Stimulated activated CD4-positive, alpha-beta T cell treated with anti-CD3 and anti-CD28 coated beads, Interleukin-4, amount 100 ng/mL, for 1 hour (primary cell): ENCODE results near the gene HYAL1.
"Not testable (repeated sequence)": the region's sequence is repeated elsewhere in the genome, so short reads cannot be mapped to it uniquely, and the experiment has no call there.

Source experiments
- DNase-seq: peaks from one replicate; pipeline ENCODE4 v3.0.0-alpha.2; 2020

The HYAL1 gene

DNA sequence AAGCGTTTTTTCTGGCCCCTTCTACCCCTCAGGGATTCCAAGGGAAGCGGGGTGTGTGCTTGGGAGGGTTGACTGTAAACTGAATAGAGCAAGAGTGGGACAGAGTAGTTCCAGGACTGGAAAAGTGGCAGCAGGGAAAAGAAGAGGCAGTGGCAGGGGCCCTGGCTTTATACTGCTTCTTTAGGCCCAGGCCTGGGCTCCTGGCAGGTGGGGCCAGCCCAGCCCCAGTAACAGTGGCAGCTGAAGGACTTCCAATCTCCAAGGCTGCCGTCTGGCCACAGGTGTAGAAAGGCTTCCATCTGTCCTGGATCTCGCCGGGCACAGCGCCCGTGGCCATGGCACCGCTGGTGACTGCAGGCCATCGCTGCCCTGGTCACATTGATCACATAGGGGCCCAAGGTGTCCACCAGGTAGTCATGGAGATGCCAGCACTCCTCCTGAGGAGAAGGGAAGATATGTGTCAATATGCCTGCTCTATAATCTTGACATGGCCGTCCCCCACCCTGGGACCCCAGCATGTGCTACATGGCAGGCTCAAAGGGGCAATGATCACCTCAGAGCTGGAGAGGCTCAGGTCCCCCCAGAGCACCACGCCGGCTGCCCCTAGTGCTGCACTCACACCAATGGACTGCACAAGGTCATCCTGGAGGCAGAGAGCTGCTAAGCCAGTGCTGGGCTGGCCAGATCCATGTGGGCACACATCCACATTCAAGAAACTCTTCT, 10.1 kb downstream of the HYAL1 start:
- no peak for DNase-seq

DNA sequence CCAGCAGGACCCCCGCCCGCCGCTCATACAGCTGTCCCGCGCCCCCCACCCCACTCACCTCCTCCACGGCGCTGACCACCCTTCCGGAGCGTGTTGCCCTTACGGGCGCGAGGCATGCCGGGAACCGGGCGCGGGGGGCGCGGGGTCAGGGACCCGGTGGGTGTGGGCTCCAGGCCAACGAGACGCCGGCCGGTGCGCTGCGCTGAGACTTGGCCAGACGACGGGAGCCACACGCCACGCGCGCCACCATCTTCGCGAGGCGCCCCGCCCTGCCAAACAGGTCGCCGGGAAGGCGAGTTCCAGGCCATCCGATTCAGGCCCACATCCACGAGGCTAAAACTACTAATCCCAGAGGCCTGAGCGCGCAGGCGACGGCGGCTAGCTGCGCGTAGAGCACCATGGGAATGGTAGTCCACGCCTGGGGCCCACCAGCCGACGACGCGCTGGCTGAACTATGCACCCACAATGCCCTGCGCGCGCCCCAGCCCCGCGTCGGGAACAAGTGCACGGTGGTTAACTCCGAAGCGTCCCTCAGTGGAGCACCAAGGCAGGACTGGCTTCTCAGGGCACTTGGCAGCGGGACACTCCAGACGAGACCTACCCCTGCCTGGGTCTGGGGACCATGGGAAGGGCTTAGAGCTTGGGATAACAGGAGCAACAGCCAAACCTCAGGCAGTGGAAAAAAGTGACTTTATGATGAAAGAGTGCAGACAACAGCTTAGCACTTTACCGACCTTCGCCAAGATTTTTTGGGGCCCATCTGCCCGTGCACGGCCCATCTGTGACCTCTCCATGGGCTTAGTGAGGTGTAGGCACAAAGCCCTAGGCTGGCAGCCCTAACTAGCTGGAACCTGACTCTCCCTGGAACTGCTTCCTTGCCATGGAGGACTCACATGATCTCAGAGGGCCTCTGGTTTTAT, 11.0 kb downstream of the HYAL1 start, which contains the start of gene IFRD2:
Gene IFRD2, minus strand, starts transcription at position 271 of the 920 bp plus-strand sequence. Its CDS starts 155 bp downstream, at position 116.
- peak; percentile 94 for DNase-seq

DNA sequence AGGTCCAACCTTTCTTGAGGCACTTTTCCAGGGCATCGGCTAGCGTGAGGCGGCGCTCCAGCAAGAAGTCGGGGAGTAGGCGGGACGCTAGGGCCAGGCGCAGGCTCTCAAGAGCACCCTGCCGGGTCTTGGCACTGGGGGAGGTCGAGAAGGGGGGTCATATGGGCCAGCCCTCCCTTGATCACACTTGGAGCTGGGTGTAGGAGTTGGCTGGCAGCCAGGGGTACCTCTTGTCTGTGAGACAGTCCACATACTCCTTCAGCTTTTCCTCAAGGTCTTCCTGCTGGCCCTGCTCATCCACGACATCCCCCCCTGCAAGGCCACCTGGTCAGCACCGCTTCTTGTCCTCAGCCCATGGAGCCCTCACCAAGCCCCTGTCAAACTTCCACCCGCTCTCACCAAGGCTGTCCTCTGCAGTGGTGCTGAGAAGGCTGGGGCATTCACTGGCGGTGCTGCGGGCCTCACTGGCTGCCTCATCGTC, 13.2 kb downstream of the HYAL1 start:
- DNase-seq: no peak

DNA sequence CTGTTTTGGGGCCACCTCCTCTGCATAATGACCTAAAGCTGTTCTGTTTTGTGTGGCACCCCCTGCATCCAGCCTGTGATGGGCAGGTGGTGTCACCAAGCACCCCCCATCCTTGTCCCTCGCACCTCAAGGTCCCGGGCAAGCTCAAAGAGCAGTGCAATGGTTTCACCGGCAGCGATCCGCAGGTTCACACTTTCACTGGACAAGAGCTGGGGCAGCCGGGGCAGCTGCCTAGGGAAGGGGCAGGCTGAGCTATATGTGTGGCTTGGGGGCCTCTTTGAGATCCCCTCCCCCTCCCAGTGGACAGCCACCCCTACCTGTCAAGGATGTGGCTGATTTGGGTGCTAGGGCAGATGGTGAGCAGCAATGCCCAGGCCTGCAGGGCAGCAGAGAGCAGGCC, 14.2 kb downstream of the HYAL1 start:
- DNase-seq: no peak

DNA sequence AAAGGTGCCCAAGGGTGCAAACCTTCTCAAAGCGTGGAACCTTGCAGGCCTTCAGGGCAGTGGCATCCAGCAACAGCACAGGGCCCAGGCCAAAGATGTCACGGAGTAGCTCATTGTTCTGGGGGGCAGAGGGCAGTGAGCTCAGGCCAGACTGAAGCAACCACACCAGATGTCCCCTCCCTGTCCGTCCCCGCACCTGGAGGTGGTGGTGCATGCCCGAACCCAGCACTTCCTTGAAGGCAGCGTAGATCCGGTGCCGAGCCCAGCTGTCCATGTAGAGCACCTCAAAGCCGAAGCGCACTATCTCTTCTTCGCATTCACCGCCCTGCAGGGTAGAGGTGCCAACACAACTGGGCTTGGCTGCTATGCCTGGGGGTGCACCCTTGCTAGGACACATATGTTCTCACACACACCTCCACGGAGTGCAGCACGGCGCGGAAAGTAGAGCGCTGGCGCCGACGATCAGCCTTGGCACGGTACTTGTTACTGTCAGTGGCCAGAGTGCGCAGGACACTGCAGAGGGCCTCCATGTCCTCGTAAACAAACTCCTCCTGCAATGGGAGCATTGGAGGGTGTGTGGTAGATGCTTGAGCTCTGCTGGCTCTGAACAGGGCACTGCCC, 14.9 kb downstream of the HYAL1 start:
- DNase-seq: no peak

DNA sequence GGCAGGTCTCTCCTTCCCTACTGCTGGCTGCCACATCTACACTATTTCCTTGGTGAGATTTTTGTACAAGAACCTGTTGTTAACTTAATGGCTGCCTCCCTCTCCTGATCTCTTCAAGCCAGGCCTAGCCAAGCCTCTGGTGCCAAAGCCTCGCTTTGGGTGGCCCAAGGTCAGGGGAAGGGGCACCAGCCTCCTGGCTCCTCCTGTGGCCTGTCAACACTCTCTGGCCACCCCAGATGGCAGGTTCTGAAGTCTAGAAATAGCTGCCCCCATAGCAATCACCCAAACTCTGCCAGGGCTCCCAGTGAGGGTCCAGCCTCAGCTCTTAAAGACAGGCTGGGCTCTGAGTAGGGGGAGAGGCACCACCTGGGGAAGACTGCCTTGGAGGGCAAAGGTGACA, 16.1 kb downstream of the HYAL1 start:
- no peak for DNase-seq

DNA sequence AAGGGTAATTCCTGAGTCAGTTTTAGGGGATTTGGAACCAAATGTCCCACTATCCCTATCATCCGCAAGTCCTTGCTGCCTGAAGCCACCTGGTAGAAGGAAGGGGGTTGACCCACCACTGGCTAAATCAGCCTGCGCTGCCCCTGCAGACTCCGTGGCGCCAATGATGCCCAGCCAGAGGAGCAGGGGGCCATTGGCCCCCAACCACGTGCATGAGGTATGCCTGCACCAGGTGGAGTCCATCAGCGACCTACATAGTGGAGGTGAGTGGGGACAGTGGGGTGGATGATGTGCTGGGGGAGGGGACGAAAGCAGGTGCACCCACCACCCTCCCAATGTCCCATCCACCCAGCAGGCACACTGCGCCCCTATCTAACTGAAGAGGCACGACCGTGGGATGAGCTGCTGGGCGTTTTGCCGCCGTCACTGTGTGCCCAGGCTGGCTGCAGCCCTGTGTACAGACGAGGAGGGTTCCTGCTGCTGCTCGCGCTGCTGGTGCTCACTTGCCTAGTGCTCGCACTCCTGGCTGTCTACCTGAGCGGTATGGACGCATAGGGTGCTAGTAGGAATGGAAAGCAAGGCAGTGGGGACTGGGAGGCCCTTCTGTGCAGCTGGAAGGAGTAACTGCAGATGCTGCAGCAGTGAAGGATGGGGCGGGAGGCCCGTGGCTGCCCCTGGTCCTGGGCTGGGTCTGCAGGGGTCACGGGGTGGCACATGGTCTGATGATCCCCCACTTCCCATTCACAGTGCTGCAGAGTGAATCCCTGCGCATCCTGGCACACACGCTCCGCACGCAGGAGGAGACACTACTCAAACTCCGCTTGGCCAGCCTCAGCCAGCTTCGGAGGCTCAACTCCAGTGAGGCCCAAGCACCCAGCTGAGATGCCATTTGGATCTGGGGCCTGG, 16.8 kb downstream of the HYAL1 start:
- no peak for DNase-seq

DNA sequence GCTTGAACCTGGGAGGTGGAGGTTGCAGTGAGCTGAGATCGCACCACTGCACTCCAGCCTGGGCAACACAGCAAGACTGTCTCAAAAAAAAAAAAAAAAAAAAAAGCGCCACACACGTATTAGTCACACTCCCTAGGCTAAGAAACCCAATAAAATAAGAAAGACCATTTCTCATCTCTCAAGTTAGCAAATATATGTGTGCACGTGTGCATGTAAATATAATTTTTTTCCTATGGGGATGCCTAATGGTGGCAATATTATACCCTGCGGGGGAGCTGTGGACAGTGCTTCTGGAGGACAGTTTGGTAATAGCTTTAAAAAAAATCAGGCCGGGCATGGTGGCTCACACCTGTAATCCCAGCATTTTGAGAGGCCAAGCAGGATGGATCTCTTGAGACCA, 19.3 kb downstream of the HYAL1 start:
- DNase-seq: not testable (repeated sequence)

DNA sequence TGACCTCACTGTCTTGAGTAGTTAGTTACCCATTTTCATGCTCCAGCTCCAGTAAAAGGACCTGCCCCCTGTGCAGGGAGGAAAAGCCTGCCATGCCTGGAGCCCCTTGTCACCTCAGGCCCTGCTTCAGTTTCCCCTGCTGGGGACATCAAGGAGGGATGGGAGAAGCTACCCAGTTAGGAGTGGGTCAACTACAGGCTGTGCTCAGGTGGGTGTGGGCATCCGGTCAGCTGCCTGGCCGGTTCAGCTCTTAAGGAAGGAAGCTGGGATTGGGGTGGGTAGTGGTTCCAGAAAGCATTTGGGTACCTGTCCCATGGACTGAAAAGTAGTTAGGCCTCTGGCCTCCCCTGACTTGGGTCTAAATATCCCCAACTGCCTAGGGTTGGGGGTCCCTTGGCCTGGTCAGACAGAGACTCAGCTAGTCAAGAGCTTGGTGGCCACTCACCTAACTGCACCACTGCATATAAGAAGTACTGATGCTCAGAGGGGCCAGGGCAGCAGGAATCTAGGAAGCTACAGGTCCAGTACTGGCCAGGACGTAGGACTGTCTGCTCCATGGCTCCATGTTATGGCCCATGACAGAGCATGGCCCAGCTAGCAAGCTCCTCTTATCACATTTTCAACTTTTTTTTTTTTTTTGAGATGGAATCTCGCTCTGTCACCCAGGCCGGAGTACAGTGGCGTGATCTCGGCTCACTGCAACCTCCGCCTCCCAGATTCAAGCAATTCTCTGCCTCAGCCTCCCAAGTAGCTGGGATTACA, 23.9 kb downstream of the HYAL1 start:
- DNase-seq: no peak

DNA sequence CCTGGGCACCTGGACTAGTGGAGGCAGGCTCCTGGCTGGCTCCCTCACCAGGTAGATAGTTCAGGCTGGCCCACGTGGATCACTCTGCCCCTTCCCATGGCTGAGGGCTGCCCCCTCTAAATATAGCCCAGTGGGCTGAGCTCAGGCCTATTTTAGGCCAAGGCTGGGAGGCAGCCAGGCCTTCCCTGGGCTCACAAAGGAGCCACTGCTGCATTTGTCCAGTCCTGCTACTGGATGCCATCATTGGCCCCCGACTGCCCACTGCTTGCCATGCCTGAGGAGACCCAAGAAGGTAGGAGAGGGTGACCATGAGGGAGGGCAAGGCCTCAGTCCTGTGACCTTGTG, 24.5 kb downstream of the HYAL1 start, which contains the start of gene LSMEM2:
Gene LSMEM2, plus strand, starts transcription at position 208 of the 345 bp plus-strand sequence. Its CDS starts 27 bp downstream, at position 235.
- DNase-seq: no peak

DNA sequence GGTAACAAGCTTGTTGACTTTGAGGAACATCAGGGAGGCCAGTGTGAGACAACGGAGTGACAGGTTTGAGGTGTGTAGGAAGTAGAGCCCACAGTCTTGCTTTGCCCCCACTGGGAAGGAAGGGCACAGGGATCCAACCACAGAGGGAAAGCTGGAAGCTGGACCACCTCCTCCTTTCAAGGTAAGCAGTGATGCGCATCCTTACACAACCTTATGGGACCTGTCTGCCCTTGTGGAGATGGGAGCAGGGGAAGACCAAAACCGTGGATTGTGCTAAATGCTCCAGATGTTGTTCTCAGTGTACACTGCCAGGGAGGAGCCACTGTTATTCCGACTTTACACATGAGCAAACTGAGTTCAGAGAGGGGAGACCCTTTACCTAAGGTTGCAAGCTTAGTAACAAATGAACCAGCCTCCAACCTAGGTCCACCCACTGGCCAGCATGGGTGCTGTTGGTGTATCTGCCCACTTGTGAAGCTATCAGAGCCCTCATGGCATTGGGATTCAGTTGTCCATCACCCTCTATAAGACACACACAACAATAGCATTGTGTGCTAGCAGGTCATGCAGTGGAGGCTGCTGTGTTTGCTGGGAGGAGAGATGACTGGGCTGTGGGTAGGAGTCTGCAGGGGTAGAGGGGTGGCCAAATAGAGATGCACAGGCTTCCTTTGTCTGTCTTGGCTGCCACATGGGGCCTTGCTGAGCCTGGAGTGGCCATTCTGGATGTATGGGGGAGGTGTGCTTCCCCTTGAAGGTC, 25.1 kb downstream of the HYAL1 start:
- no peak for DNase-seq

DNA sequence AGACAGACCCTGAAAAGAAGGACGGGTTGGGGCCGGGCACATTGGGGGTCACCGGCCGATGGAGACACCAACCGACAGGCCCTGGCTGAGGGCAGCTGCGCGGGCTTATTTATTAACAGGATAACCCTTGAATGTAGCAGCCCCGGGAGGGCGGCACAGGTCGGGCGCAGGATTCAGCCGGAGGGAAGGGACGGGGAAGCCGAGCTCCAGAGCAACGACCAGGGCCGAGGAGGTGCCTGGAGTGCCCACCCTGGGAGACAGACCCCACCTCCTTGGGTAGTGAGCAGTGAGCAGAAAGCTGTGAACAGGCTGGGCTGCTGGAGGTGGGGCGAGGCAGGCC, 26.6 kb downstream of the HYAL1 start:
- no peak for DNase-seq

DNA sequence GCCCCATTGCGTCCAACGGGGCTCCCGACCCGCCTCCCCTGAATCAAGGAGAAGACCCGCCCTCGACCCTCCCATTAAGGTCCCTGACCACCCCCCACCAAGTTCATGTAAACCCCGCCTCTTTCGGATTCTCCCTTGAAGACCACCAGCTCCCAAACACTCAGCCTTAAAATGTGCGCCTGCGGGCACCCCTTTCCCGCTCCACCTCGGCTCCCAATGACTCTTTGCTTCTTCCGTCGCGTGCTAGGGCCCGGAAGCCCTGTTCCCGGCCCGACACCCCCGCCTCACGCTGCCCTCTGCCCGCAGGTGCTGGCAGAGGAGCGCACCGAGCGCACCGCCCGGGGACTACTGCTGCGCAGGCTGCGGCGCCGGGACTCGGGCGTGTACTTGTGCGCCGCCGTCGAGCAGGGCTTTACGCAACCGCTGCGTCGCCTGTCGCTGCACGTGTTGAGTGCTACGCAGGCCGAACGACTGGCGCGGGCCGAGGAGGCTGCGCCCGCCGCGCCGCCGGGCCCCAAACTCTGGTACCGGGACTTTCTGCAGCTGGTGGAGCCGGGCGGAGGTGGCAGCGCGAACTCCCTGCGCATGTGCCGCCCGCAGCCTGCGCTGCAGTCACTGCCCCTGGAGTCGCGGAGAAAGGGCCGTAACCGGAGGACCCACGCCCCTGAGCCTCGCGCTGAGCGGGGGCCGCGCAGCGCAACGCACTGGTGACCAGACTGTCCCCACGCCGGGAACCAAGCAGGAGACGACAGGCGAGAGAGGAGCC, 27.2 kb downstream of the HYAL1 start:
- DNase-seq: peak; percentile 46

DNA sequence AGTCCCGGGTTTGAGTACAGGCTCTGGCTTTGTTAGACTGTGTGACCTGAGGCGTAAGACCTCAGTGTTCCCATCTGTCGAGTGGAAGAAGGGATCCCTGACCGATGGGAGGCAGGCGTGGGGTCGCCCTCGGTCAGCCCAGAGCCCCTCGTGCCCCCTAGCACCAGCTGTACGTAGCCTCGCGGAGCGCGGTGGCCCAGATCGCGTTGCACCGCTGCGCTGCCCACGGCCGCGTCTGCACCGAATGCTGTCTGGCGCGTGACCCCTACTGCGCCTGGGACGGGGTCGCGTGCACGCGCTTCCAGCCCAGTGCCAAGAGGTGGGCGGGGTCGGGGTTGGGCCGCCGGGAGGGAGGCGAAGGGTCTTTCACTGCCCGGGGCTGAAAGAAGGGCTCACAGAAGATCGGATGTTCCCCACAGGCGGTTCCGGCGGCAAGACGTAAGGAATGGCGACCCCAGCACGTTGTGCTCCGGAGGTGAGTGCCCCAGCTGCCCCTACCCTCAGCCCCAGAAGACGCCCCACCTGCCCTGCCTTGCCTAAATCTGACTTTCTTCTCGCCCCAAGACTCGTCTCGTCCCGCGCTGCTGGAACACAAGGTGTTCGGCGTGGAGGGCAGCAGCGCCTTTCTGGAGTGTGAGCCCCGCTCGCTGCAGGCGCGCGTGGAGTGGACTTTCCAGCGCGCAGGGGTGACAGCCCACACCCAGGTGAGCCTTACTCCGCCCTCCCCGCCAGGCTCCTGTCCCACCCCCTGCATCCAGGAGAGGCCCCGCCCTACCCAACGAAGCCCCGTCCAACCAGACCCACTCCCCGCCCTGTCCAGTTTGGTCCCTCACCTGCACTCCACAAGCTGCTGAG, 28.0 kb downstream of the HYAL1 start:
- no peak for DNase-seq

DNA sequence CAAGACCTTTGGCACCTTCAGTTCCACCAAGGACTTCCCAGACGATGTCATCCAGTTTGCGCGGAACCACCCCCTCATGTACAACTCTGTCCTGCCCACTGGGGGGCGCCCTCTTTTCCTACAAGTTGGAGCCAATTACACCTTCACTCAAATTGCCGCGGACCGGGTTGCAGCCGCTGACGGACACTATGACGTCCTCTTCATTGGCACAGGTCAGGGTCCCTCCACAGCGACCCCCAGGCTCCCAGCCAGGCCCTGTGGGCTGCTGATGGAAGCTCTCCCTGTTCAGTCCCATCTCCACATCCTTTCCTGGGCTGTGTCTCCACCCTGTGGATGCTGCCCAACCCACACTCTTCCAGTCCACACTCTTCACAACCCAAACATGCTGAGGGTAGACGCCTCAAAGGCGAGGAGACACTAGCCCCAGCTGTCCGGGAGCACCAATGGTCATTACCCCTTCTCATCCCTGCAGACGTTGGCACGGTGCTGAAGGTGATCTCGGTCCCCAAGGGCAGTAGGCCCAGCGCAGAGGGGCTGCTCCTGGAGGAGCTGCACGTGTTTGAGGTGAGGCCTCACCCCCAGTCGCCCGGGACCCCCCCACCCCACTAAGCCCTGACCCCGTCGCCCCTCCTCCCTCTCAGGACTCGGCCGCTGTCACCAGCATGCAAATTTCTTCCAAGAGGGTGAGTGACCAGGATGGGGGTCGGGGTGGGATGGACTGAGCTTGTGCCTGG, 28.8 kb downstream of the HYAL1 start:
- peak; percentile 78 for DNase-seq

DNA sequence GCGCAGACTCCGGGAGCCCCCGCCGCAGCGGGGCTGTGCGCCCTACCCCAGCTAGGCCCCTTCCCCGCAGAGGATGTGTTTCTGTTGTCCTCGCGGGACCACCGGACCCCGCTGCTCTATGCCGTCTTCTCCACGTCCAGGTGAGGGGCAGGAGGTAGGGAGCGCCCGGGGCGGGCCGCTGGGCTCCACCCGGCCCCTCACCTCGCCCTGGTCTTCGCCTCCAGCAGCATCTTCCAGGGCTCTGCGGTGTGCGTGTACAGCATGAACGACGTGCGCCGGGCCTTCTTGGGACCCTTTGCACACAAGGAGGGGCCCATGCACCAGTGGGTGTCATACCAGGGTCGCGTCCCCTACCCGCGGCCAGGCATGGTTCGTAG, 29.7 kb downstream of the HYAL1 start:
- no peak for DNase-seq

DNA sequence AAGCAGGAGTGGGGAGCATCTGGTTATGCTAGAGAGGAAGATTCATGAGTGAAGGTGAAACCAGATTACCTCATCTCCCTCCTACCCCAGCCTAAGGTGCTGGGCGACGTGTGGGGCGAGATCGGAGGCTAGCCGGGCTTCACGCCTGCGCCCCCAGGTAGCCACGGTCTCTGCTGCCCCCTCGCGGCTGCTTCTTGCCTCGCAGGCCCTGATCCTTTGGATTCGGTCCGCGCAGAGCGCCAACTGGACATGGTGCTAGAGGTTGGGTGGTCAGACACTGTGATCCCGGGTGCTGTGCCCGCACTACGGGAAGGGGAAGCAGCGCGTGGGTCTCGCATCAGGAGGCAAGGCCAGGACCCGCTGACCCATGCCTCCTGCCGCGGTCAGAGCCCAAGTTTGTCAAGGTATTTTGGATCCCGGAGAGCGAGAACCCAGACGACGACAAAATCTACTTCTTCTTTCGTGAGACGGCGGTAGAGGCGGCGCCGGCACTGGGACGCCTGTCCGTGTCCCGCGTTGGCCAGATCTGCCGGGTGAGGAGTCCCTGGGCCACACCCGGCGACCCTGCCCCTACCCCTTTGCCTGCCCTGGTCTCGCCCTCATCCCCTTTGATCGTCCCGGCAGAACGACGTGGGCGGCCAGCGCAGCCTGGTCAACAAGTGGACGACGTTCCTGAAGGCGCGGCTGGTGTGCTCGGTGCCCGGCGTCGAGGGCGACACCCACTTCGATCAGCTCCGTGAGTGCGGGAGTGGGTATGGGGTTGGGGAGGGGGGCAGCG, 30.3 kb downstream of the HYAL1 start:
- peak; percentile 90 for DNase-seq

DNA sequence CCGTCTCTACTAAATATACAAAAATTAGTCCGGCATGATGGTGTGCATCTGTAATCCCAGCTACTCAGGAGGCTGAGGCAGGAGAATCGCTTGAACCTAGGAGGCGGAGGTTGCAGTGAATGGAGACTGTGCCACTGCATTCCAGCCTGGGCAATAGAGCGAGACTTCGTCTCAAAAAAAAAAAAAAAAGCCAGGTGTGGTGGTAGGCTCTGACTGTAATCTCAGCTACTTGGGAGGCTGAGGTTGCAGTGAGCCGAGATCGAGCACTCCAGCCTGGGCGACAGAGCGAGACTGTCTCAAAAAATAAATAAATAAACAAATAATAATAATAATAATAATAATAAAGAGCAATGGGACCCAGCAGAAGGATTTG, 30.9 kb downstream of the HYAL1 start:
- not testable (repeated sequence) for DNase-seq
